Neural cell (in vitro differentiated cells): ENCODE results near the gene ATG4C.

ENCODE experiments used
- EP300 ChIP-seq: fragments of 450-650 bp; conservative IDR thresholded peaks from 2 replicates; pipeline ENCODE4 v1.6.1; 2014; ENCODE audit warnings: antibody characterized with exemption, mild to moderate bottlenecking, moderate library complexity; ENCODE audit not compliant: poor library complexity, severe bottlenecking
- EZH2 ChIP-seq: fragments of 200-600, 300-800 bp; shearing (Covaris generic), sonication (generic); IDR thresholded peaks from 2 replicates; pipeline ENCODE4 v1.6.1; 2014; ENCODE audit warnings: antibody characterized with exemption, low read length, borderline replicate concordance, mild to moderate bottlenecking; ENCODE audit not compliant: insufficient read depth, poor library complexity, severe bottlenecking
- MXI1 ChIP-seq: fragments of 450-650 bp; conservative IDR thresholded peaks from 2 replicates; pipeline ENCODE4 v1.6.1; 2014; ENCODE audit warnings: antibody characterized with exemption, mild to moderate bottlenecking; ENCODE audit not compliant: poor library complexity, severe bottlenecking
- POLR2AphosphoS5 ChIP-seq: IDR thresholded peaks from 2 replicates; pipeline ENCODE4 v1.6.1; 2012
- RAD21 ChIP-seq: fragments of 450-650 bp; conservative IDR thresholded peaks from 2 replicates; pipeline ENCODE4 v1.6.1; 2014; ENCODE audit warnings: antibody characterized with exemption, mild to moderate bottlenecking, moderate library complexity
- REST ChIP-seq: IDR thresholded peaks from 2 replicates; pipeline ENCODE4 v1.6.1; 2012; ENCODE audit warnings: borderline replicate concordance
- SMC3 ChIP-seq: fragments of 450-650 bp; conservative IDR thresholded peaks from 2 replicates; pipeline ENCODE4 v1.6.1; 2014; ENCODE audit warnings: antibody characterized with exemption, mild to moderate bottlenecking, moderate library complexity; ENCODE audit not compliant: poor library complexity
- TAF1 ChIP-seq: IDR thresholded peaks from 2 replicates; pipeline ENCODE4 v1.6.1; 2012; ENCODE audit warnings: low read depth
- TF ChIP-seq, protein P1 (sequence below): fragments of 450-650 bp; IDR thresholded peaks from 2 replicates; pipeline ENCODE4 v1.5.1; 2014; ENCODE audit warnings: antibody characterized with exemption, mild to moderate bottlenecking, moderate library complexity; ENCODE audit not compliant: poor library complexity, severe bottlenecking

DNA sequence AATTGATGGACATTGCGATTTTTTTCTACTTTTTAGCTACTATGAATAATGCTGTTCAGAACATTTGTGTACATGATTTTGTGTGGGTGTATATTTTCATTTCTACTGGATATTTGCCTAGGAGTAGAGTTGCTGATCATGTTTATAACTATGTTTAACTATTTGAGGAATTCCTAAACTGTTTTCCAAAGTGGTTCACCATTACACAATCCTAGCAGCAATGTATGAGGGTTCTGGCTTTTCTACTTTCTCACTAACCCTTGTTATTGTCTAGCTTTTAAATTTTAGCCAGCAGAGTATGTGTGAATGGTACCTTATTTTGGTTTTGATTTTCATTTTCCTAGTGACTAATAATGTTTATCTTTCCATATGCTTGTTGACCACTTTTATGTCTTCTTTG is 86.2 kb downstream of the ATG4C start:
- TF ChIP-seq, protein P1, sequence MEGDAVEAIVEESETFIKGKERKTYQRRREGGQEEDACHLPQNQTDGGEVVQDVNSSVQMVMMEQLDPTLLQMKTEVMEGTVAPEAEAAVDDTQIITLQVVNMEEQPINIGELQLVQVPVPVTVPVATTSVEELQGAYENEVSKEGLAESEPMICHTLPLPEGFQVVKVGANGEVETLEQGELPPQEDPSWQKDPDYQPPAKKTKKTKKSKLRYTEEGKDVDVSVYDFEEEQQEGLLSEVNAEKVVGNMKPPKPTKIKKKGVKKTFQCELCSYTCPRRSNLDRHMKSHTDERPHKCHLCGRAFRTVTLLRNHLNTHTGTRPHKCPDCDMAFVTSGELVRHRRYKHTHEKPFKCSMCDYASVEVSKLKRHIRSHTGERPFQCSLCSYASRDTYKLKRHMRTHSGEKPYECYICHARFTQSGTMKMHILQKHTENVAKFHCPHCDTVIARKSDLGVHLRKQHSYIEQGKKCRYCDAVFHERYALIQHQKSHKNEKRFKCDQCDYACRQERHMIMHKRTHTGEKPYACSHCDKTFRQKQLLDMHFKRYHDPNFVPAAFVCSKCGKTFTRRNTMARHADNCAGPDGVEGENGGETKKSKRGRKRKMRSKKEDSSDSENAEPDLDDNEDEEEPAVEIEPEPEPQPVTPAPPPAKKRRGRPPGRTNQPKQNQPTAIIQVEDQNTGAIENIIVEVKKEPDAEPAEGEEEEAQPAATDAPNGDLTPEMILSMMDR: no peak
- no peak for TF ChIP-seq TAF1
- no peak for TF ChIP-seq POLR2AphosphoS5
- no peak for TF ChIP-seq REST
- TF ChIP-seq EP300: no peak
- TF ChIP-seq MXI1: no peak
- TF ChIP-seq EZH2: no peak
- TF ChIP-seq RAD21: no peak
- no peak for TF ChIP-seq SMC3
